Fibroblast of skin of left quadriceps (primary cell): Measurements from ENCODE around the gene CDADC1.
"Not testable (repeated sequence)": the region's sequence is repeated elsewhere in the genome, so short reads cannot be mapped to it uniquely, and the experiment has no call there.

Experiments
- DNase-seq, 2 experiments: peaks; one replicate each; pipeline ENCODE4 v3.0.0-alpha.2; 2013; ENCODE audit warnings: low read depth in 2 of 2

The CDADC1 gene

GRCh38 chr13:49238621-49239020 lies 9.1 kb upstream of the CDADC1 start:
- DNase-seq: no peak

GRCh38 chr13:49240017-49240416 lies 7.7 kb upstream of the CDADC1 start:
- DNase-seq: no peak

DNA sequence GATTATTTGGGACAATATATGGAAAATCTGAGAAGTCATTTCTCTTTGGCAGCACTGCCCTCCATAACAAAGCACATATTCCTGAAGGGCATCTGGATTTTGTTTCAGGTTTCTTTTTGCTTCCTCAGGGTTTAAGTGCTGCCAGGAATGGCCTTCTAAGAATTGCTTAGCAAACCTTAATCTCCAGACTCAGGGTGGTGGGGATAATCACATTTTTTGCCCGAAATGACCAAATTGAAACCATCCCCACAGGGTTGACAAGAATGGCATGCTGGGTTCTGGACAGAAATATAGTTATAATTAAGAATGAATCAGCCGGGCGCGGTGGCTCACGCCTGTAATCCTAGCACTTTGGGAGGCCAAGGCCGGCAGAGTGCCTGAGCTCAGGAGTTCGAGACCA lies 6.4 kb upstream of the CDADC1 start:
- no peak for DNase-seq

DNA sequence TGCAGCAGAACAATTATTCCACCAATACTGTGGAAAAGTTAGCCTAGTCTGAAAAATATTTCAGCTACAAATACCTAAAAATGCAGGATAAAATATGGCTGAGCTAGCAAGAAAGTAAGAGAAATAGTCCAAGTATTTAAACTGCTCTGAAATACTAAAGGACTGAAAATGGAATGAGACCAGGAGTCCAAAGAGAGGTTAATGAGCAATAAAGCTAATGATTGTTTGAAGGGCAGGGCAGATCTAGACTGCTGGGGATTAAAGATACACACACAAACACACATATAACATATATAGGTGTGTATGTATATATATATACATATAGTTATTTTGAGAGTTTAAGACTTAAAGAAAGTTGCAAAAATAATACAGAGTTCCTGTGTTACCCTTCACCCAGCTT lies 2.6 kb upstream of the CDADC1 start:
- no peak for DNase-seq

DNA sequence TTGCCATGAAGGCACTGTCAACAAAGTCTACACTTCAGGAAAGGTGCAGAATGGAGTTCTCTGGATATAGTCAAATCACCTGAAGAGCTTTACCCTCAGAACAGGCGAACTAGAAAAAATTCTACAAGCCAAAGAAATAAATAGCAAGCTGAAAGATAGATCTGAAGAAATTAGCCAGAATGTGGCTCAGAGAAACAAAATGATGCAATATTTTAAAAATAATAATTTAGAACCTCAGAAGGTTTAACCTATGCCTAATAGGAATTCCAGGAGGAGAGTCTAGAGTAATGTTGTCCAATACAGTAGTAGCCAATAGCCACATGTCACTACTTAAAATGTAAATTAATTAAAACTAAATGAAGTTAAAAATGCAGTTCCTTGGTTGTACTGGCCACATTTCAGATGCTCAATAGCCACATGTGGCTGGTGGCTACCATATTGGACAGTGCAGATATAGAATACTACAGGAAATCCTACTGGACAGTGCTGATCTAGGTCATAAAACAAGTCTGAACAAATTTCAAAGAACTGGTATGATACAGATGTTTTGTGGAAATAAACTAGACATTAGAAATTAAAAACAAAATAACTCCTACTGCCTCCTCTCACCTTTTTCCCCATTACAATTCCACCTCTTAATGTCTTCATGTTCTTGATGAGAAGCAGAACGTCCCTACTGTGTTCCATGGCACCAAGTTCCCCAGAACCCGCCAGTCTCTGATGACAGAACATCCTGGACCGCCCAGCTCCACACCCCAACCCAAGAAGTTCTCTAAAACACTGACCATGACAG lies 679 bp upstream of the CDADC1 start:
- no peak for DNase-seq

GRCh38 chr13:49248622-49249002 lies 887 bp downstream of the CDADC1 start:
- DNase-seq: no peak

GRCh38 chr13:49251326-49251725 lies 3.6 kb downstream of the CDADC1 start:
- DNase-seq: no peak

DNA sequence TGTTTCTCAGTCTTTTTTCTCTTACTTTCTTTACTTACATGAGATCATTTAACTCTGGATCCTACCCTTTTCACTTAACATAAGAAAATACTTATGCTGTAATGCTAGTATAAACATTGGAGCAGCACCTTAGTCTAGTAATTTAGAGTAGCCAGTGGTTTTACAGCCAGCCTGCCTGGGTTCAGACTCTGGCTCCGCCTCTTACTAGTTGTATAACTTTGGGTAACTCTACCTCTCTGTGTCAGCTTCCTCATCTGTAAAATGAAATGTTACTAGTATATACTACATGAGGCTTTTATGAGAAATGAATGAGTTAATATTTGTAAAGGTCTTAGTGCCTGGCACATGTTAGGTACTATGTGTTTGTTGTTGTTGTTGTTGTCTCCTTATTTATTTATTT lies 5.6 kb downstream of the CDADC1 start:
- DNase-seq: no peak

- no peak for DNase-seq
Observed at GRCh38 chr13:49254007-49254406, 6.3 kb downstream of the CDADC1 start.

DNA sequence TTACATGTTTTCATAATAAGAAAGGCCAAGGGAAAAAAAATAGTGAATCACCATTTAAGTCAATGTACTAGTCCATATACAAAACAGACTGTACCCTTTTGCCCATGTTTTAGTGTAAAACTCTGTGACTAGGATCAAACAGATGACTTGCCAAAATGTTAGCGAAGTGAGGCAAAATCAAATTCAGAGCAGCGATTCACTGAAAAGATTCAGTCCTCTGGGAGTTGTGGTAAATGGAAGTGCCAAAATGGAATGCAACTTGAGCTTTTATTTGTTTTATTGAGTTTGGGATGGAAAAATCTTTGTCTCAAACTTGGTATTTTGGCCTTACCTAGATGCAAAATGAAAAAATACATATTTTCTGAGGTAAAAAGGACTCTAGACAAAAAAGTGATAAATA lies 9.1 kb downstream of the CDADC1 start:
- DNase-seq: peak in 1 of 2 experiments; percentile 22

GRCh38 chr13:49258089-49258796 lies 10.5 kb downstream of the CDADC1 start:
- DNase-seq: no peak

DNA sequence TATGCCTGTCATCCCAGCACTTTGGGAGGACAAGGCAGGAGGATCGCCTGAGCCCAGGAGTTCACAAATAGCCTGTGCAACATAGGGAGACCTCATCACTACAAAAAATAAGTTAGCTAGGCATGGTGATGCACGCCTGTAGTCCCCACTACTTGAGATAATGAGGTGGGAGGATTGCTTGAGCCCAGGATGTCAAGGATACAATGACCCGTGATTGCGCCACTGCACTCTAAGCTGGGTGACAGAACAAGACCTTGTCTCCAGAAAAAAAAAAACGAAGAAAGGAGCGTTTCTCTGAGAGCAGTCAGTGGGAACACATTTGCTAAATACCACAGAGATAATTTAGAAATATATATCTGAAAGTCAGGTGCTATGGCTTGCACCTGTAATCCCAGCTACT lies 11.9 kb downstream of the CDADC1 start:
- DNase-seq: no peak

- DNase-seq: no peak
Observed at GRCh38 chr13:49262634-49263033, 14.9 kb downstream of the CDADC1 start.

GRCh38 chr13:49265822-49266221 lies 18.1 kb downstream of the CDADC1 start:
- DNase-seq: peak in 1 of 2 experiments; percentile 3

GRCh38 chr13:49271264-49271663 lies 23.5 kb downstream of the CDADC1 start:
- DNase-seq: no peak

DNA sequence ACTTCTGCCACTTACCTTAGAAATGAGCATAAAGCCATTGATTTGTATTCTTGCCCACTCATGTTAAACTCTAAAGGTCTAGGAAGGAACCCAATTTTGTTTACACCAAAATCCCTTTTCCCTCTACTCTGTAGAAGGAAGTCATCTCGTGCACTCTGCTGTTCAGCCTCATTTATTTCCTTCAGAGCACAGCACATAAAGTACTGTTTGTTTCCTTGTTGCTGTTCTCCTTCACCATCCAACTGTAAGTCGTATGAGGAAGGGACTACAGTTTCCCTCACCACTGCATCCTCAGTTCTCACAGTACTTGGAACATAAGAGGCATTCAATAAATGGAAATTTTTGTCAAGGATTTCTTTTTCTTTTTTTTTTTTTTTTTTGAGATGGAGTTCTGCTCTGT lies 24.6 kb downstream of the CDADC1 start:
- DNase-seq: no peak

DNA sequence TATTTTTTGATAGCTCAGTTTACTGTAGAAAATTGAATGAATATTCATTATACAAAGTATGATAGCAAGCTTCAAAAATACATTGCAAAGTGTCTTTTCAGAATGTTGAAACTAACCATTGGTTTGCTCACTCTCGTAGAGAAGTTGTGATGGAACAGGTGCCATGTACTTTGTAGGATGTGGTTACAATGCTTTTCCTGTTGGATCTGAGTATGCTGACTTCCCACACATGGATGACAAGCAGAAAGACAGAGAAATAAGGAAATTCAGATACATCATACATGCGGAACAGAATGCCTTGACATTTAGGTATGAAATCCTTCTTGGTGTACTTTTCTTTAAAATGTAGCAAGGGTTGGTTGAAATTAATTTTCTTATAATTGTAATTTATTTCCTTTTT lies 30.5 kb downstream of the CDADC1 start:
- DNase-seq: no peak

DNA sequence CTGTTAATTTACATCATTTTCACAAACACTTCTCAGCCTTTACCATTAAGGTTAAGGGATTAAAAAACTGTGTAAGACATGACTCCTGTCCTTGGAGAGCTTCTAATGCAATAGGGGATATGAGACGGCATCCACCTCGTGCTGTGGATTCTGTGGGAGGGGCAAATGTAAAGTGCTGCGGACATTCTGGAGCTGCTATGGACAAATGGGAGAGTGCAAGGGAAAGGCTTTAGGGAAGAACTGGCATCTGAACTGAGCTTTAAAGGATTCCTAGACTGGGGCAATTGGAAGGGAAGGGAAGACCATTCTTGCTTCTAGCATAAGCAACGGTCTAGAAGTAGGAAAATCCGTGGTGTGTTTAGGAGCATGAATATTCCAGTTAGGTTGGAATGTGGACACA lies 31.4 kb downstream of the CDADC1 start:
- no peak for DNase-seq

GRCh38 chr13:49279885-49280284 lies 32.2 kb downstream of the CDADC1 start:
- no peak for DNase-seq

- DNase-seq: no peak
Observed at GRCh38 chr13:49287995-49288394, 40.3 kb downstream of the CDADC1 start.

- DNase-seq: no peak
Observed at GRCh38 chr13:49288458-49288857, 40.7 kb downstream of the CDADC1 start.

DNA sequence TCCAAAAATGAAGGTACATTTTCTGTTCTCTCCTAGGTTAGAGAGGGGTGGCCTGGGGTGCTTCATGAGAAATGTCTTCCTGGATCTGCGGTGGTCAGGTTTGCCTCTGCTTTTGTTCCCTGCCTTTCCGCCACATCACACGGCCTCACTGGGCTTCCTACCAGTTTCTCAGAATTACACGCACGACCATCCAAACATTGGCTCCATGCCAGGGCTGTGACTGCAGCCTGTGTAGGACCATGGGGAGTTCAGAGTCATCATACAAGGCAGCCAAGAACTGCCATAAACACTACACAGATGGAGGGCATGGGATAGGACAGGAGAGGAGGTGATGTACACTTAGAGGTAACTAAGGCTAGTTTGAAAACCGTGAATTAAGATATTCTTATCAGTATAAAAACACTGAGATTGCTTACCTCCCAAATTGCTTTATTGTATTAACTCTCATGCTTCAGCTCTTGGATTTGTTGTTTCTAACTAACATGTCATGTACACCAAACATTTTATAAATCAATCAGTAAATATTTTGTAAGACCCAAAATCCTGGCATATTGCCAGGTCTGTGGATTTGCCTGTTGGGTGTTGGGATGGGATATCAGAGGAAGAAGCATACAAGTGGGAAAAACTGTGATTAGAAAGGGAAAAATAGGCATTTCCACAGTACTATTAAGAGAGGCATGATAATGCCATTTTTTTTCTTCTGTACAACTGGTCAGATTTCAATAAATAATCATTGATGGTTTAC lies 45.2 kb downstream of the CDADC1 start:
- peak in 1 of 2 experiments; percentile 13 for DNase-seq

- DNase-seq: not testable (repeated sequence)
Observed at GRCh38 chr13:49294723-49295122, 47.0 kb downstream of the CDADC1 start.
